Measurements from ENCODE around the gene PRSS50. TPM values are rescaled to one million over a fixed set of nuclear protein-coding genes. Genes with fewer than 3 reads are reported as not detected.

Gene PRSS50
- total RNA-seq, 2 experiments from 2014 or later = not detected

DNA sequence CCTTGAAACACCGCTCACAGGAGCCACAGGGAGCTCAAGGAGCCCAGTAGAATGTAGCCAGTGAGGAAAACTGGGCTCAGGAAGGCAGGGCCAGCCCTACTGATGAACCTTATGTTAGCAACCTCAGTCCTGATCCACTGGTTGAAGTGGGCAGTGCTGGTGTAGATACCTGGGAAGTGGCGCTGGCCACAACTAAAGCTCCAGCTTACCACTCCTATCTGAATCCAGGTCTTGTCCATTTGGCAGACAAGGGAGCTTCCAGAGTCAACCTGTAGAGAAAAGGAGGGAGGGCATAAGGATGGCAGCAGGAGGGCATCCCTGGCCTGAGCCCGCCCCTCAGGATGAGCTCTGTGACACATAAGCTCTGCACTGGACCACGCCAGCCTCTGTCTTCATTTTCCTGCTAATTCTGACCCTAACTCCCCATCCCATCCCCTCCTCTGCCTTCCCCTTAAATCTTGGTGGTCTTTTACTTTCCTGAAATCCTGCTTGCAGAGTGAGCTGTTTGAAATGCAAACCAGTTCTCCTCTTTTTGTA lies 2.1 kb upstream of the PRSS50 start:
- Mint-ChIP-seq H3K4me1 (ENCODE audit: low read depth) (peaks cover 3% of the 10 kb centered on the region), H3K36me3 (no peaks in the 10 kb centered on the region), H3K4me3 (no peak overlapping the region), H3K27me3 (peaks cover 5% of the 10 kb centered on the region), H3K27ac (no peak overlapping the region), H3K9me3 (no peaks in the 10 kb centered on the region)
- peak; percentile 5 for DNase-seq
- POLR2A ChIA-PET = no interaction called here
- CTCF ChIA-PET = interaction anchor here (0.5 to 1.2 kb wide), 3 partner anchors 24 to 168 kb away, joined by 3 read pairs; no protein-coding TSS in a partner anchor
- intact Hi-C loops (cut with micrococcal nuclease) = no loop called here

DNA sequence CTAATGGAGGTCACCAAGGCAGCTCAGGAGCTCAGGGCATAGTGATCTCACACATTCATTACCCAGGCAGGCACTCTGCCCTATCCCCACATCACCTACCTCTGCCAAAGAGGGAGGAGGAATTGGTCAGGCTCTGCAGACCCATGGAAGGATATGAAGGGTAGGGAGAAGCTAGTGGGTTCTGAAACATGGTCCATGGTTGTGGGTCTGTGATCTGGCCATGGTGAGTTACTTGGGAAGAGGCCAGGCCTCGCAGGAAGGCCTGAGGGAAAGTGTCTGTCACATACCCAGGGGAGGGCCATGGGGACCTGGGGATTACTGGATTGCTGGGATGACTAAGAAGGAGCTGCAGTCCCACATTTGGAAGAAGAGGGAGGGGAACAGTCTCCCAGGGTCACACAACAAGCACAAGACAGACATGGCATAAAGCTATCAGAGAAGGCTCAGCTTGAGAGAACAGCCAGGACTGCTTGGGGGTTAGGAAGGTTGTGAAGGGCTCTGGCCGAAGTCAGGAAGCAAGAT lies 1.4 kb upstream of the PRSS50 start:
- Mint-ChIP-seq H3K27ac (no peak overlapping the region), H3K4me3 (no peak overlapping the region)

DNA sequence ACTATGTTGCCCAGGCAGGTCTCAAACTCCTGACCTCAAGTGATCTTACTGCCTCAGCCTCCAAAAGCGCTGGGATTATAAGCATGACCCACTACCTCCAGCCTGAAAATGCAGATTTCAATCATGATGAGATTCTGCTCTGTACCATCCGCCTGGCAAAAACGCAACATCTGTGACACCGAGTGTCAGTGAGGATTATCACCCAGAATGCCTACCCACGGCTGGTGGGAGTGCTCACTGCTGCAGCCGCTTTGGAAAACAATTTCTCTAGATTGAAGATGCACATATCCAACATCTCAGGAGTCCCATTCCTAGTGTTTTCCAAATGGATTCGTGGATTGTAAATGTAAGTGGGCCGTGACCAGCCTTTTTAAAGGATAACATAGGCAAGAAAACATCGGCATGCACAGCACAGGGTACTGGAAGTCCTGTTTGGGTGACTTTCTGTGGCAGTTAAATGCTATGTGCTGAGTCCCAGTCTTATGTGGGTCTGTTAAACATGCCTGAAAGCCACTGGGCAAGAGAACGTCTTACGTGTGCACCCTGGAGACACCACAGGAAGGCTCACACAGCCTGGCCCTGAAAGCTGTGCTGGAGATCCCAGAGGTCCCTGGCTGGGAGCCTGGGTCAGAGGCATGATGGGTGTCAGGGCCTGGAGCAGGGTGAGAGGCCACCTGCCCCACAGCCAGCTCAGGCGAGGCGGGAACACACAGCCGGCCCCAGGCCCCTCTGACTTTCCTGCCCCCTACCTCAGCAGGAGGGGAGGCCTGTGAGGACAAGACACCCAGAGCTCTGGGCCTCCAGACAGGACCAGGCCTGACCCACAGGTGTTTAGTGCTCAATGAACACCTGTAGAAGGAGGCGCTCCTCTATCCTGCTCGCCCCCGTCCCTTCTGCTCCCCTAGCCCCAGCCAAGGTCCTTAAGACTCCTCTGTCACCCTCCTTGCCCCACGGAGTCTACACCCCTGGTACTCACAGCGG lies 918 bp downstream of the PRSS50 start:
- intact Hi-C loops (cut with micrococcal nuclease) = no loop called here
- POLR2A ChIA-PET = no interaction called here
- no peaks in the 10 kb centered on the region for H3K36me3 Mint-ChIP-seq
- H3K27me3 Mint-ChIP-seq = peaks cover 5% of the 10 kb centered on the region
- H3K4me1 Mint-ChIP-seq (ENCODE audit: low read depth) = no peaks in the 10 kb centered on the region
- no peak overlapping the region for H3K27ac Mint-ChIP-seq
- H3K9me3 Mint-ChIP-seq = no peaks in the 10 kb centered on the region
- CTCF ChIA-PET = interaction anchor here (0.7 to 1.8 kb wide), 3 partner anchors 13 to 193 kb away, joined by 3 to 5 read pairs (median 3); no protein-coding TSS in a partner anchor
- H3K4me3 Mint-ChIP-seq = no peak overlapping the region
- DNase-seq = peak; percentile 7

More for the DNA sequence above, 1.4 kb upstream of the PRSS50 start:
- DNase-seq = peak; percentile 4
- H3K9me3 Mint-ChIP-seq = no peaks in the 10 kb centered on the region
- no peaks in the 10 kb centered on the region for H3K36me3 Mint-ChIP-seq
- POLR2A ChIA-PET = no interaction called here
- peaks cover 5% of the 10 kb centered on the region for H3K27me3 Mint-ChIP-seq
- intact Hi-C loops (cut with micrococcal nuclease) = no loop called here
- no peaks in the 10 kb centered on the region for H3K4me1 Mint-ChIP-seq (ENCODE audit: low read depth)
- CTCF ChIA-PET = interaction anchor here (0.5 to 1.2 kb wide), 2 partner anchors 23 to 169 kb away, joined by 3 read pairs; no protein-coding TSS in a partner anchor

DNA sequence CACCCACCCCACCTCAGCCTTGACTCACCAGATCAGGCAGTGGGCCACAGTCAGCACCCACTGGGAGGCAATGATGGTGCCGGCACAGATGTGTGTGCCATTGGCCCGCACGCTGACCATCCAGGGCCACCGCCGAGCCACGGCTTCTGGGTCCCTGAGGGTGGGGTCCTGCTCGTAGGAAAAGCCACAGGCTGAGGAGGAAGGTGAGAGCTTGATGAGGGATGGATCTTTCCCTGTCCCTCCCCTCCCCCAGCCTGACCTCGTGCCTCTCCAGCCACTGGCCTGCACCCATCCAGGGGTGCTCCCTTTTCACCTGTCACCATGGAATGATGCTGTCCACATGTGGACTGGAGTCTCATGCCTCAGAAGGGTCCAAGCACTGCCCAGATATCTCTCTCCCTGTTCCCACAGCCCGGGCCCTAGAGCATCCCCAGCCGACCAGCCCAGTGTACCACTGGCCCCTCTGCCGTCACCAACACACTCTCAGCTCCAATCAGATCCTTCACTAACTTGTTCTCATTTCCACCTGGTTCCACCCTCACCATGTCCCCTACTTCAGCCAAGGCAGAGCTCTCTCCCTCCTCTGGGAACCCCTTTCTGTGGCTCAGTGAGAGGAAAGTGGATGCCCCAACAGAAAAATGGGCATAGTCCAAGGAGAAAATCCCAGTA lies 2.0 kb downstream of the PRSS50 start:
- CTCF ChIA-PET = interaction anchor here (1.5 to 1.8 kb wide), 2 partner anchors 10 to 21 kb away, joined by 5 to 8 read pairs; no protein-coding TSS in a partner anchor
- intact Hi-C loops (cut with micrococcal nuclease) = no loop called here

DNA sequence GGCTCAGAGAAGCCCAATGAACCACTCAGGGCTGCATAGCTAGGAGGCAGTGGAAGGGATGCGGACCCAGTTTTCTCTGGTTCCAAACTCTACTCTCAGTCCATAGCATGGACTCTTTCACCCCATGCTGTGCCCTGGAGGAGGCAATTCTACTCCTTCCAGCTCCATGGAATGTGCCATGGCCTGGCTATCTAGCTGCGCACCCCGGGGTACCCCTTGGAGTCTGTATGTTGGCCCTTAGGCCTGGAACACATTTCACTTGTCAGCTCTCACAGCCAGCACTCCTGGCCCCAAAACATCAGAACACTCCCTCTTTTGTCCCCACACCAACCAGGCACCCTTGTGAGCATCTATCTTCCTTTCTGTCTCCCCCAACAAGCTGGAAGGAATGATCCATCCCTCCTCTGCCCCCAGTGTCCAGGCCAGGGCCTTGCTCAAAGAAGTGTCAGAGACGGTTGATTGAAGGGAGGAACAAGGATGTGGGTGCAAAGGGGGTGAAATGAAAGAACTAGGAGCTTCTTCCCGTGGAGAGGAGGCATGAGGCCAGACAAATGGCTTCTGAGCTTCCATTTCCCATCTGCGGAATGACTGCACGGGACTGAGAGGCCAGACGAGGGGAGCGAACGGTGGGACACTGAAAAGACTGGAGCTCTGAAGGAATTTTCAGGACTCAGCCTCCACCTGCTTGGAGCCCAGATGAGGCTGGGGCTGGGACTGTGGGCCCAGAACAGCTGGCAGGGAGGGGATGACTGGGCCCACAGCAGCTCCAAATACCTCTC lies 2.8 kb downstream of the PRSS50 start:
- H3K9me3 Mint-ChIP-seq = no peaks in the 10 kb centered on the region
- no peak overlapping the region for H3K4me3 Mint-ChIP-seq
- DNase-seq = peak; percentile 4
- POLR2A ChIA-PET = no interaction called here
- H3K36me3 Mint-ChIP-seq = no peaks in the 10 kb centered on the region
- no peaks in the 10 kb centered on the region for H3K4me1 Mint-ChIP-seq (ENCODE audit: low read depth)
- CTCF ChIA-PET = interaction anchor here (1.3 to 1.8 kb wide), 3 partner anchors 9 to 226 kb away, joined by 4 to 8 read pairs (median 5); no protein-coding TSS in a partner anchor
- H3K27me3 Mint-ChIP-seq = peaks cover 2% of the 10 kb centered on the region
- H3K27ac Mint-ChIP-seq = no peak overlapping the region
- intact Hi-C loops (cut with micrococcal nuclease) = no loop called here

More for the DNA sequence above, 2.0 kb downstream of the PRSS50 start:
- H3K4me1 Mint-ChIP-seq (ENCODE audit: low read depth) = no peaks in the 10 kb centered on the region
- peaks cover 2% of the 10 kb centered on the region for H3K27me3 Mint-ChIP-seq
- POLR2A ChIA-PET = no interaction called here
- DNase-seq = peak; percentile 7
- no peak overlapping the region for H3K4me3 Mint-ChIP-seq
- no peaks in the 10 kb centered on the region for H3K9me3 Mint-ChIP-seq
- H3K36me3 Mint-ChIP-seq = no peaks in the 10 kb centered on the region
- H3K27ac Mint-ChIP-seq = no peak overlapping the region

DNA sequence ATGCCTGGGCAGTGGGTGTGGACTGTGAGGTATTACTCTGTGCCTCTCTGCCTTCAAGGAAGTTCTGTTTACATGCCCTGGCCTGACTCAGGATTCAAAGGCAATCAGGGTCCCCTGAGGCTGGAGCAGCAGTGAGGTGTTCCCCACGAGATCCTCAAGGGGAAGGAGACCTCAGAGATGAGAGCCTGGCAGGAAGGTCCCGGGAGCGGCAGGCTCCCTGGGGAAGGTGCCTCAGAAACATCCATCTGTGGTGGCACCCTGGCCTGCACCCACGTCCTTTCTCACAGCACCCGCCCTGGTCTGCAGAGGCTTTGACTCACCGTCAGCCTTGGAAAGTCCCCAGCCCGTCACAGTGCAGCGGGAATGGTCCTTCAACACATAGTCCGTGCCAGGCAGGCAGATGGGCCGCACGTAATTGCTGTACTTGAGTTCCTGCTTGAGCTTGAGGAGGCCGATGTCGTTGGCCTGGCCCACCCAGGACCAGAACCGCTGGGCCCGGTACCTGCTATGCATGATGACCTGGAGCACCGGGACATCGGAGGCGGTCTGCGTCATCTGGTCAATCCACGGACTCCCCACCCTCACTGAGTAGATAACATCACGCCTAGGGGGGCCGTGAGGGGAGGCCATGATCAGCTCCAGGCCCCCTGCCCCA lies 3.6 kb downstream of the PRSS50 start:
- no peak overlapping the region for H3K4me3 Mint-ChIP-seq
- peak; percentile 55 for DNase-seq
- H3K27ac Mint-ChIP-seq = no peak overlapping the region
- H3K27me3 Mint-ChIP-seq = peaks cover 2% of the 10 kb centered on the region
- CTCF ChIA-PET = interaction anchor here (1.3 to 1.5 kb wide), 2 partner anchors 8 to 226 kb away, joined by 4 to 8 read pairs; no protein-coding TSS in a partner anchor
- intact Hi-C loops (cut with micrococcal nuclease) = no loop called here
- no peaks in the 10 kb centered on the region for H3K9me3 Mint-ChIP-seq
- no peaks in the 10 kb centered on the region for H3K36me3 Mint-ChIP-seq
- no peaks in the 10 kb centered on the region for H3K4me1 Mint-ChIP-seq (ENCODE audit: low read depth)
- POLR2A ChIA-PET = no interaction called here

DNA sequence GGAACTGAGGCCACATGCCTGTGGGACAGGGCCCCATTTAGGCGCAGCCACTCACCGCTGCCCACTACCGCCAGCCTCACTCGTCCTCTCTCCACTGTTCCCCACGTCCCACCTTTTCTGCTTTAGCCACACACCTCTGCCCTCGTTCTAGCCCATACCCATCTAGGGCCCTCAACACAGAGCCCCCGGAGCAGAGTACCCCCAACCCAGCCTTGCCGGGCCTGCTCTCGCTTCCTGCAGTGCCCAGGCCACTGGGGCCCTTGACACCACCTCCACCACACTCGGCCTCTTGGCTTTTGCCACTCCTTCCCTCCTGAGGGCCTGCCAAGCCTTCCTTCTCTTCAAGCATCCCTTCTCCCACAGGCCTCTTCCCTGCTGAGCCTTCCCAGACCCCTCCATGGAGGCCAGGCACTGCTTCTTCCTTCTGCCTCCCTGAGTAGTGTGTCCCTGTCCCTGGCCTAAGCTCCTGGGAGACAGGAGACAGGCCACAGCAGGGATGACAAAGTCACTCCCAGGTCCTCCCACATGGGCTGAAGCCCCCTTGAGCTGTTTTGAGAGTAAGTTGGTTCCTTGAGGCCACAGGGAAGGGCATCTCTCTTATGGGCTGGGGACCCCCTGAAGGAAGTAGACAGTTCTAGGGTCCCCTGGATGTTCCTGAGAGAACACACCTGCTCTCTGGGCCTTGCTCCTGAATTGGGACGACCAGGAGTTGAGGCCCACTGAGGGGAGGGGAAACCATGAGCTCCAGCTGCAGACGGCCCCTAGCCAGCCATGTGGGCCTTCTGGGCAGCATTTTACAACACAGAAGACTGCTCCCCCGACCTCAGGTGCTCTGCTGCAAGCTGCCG lies 4.4 kb downstream of the PRSS50 start:
- ChIA-PET CTCF (interaction anchor here (1.3 kb wide), 1 partner anchor 225 kb away, joined by 4 read pairs; no protein-coding TSS in a partner anchor), POLR2A (no interaction called here)
- Mint-ChIP-seq H3K27ac (no peak overlapping the region), H3K4me1 (ENCODE audit: low read depth) (no peaks in the 10 kb centered on the region), H3K36me3 (no peaks in the 10 kb centered on the region), H3K9me3 (no peaks in the 10 kb centered on the region), H3K4me3 (no peak overlapping the region), H3K27me3 (peaks cover 2% of the 10 kb centered on the region)
- intact Hi-C loops (cut with micrococcal nuclease) = no loop called here
- DNase-seq = peak; percentile 6

DNA sequence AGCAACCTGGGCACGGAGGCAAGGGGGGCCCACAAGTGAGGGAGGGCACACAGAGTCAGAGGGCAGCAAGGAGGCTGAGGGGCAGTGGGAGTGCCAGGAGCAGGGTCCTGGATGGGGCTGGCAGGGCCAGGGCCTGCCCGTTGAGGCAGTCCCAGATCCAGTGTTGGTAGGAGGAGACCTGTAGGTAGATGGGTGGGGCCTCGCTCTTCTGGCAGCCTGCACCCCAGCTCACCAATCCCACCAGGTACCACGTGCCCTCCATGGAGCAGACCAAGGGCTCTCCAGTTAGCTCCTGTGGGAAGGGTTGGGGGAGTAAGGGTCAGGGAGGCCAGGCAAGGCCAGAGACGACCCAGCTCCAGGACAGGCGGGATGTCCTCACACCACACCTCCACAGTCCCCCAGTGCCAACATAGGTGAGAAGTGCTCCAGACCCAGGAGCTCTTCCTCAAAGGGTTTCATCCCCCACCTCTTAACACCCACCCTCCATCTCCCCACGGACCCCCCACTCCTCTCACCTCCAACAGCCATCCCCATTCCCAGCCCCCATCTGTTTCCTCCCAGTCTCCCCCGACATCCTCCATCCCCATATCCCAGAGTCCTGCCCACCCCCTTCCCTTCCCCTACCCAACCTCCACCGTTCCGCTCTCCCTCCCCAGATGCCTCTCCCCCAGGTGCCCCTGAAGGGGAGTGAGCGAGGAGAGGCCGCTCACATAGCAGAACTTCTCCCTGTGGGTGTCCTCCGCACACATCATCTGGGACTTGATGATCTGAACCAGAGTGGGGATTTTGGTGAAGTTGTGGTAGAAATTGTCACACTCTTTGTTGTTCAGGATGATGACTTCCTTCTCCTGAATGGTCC lies 5.2 kb downstream of the PRSS50 start:
- Mint-ChIP-seq H3K36me3 (no peaks in the 10 kb centered on the region), H3K9me3 (no peaks in the 10 kb centered on the region), H3K4me1 (ENCODE audit: low read depth) (no peaks in the 10 kb centered on the region), H3K4me3 (no peak overlapping the region), H3K27ac (no peak overlapping the region), H3K27me3 (no peaks in the 10 kb centered on the region)
- ChIA-PET CTCF (no interaction called here), POLR2A (no interaction called here)
- intact Hi-C loops (cut with micrococcal nuclease) = no loop called here
- DNase-seq = no peak

DNA sequence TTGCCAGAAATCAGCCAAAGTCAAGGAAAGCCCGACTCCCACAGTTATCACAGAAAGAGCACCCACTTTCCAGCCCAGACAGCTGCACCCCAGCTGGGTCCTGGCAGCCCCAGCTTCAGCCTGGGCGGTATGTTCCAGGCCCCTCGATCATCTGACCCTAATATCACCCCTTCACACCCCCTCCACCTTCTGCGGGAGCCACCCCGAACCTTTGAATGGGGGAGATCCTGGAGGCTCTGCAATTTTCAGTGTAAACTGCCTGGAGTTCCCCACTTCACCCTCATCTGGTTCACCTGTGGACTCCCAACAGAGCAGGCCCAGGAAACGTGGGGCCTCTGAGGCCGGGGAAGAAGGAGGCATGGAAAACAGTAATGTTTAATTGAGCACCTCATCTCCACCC lies 5.9 kb downstream of the PRSS50 start:
- intact Hi-C loops (cut with micrococcal nuclease) = no loop called here
- H3K4me3 Mint-ChIP-seq = no peak overlapping the region
- POLR2A ChIA-PET = no interaction called here
- CTCF ChIA-PET = no interaction called here
- no peak for DNase-seq
- no peaks in the 10 kb centered on the region for H3K36me3 Mint-ChIP-seq
- H3K27ac Mint-ChIP-seq = no peak overlapping the region
- no peaks in the 10 kb centered on the region for H3K27me3 Mint-ChIP-seq
- no peaks in the 10 kb centered on the region for H3K4me1 Mint-ChIP-seq (ENCODE audit: low read depth)
- H3K9me3 Mint-ChIP-seq = no peaks in the 10 kb centered on the region

DNA sequence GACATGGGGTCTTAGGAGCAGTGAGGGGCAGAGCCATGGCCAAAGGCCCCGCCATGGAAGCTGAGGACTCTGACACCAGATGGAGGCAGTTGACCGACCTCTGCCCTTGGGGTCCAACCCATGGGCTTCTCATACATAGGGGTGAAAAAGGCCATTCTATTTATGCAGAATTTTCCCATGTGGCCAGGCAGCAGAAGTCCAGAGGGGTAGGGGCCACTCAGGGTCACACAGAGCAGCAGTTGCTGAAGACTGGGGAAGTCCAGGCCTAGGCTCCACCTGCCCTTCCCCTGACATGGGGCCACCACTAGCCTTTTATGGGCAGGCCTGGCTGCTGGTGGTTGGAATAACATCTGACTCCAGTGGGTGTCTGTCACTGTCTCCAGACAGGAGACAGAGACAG lies 6.4 kb downstream of the PRSS50 start:
- Mint-ChIP-seq H3K36me3 (no peaks in the 10 kb centered on the region), H3K27me3 (no peaks in the 10 kb centered on the region), H3K27ac (no peak overlapping the region), H3K4me3 (no peak overlapping the region), H3K9me3 (no peaks in the 10 kb centered on the region), H3K4me1 (ENCODE audit: low read depth) (no peaks in the 10 kb centered on the region)
- no peak for DNase-seq
- ChIA-PET POLR2A (no interaction called here), CTCF (interaction anchor here (1.4 kb wide), 1 partner anchor 183 kb away, joined by 4 read pairs; no protein-coding TSS in a partner anchor)
- intact Hi-C loops (cut with micrococcal nuclease) = no loop called here

Measured in activated CD4-positive, alpha-beta memory T cell treated with anti-CD3 and anti-CD28 coated beads for 36 hours (primary cell).